ENCODE measurements around the gene ATP5F1D.

- TF ChIP-seq AGO1 (IDR thresholded peaks at IDR 0.05; ENCODE audit: low read depth, low read length, poor library complexity, severe bottlenecking) (no peak), EZH2 (conservative IDR thresholded peaks at IDR 0.05; ENCODE audit: low read depth, low read length) (no peak), POLR2AphosphoS5 (IDR thresholded peaks at IDR 0.05; ENCODE audit: low read depth, low read length) (no peak), TCF7 (IDR thresholded peaks at IDR 0.05; ENCODE audit: low read depth) (no peak)
Measured at GRCh38 chr19:1199531-1199930, 42.0 kb upstream of the ATP5F1D start.

Data from HepG2 (cell line).